Skeletal muscle tissue (tissue), 4 donors: ENCODE measurements around the gene NSD1. TPM values are rescaled to one million over a fixed set of nuclear protein-coding genes. Genes with fewer than 3 reads are reported as not detected.
A peak's percentile ranks its signal among the peaks of the same experiment; 100 is the strongest.

Source experiments
- H3K27ac ChIP-seq: one replicate; pipeline ENCODE4 v1.7.0; 2013; ENCODE audit warnings: mild to moderate bottlenecking, low read depth, low read length, inconsistent platforms
- H3K27me3 ChIP-seq, 3 donors: one replicate each; pipeline ENCODE4 v1.7.0; 2013; ENCODE audit warnings: low read length in 3 of 3; ENCODE audit not compliant: control insufficient read depth in 3 of 3, insufficient read depth in 3 of 3
- H3K36me3 ChIP-seq, 3 donors: one replicate each; pipeline ENCODE4 v1.7.0; 2013; ENCODE audit warnings: low read length in 3 of 3; ENCODE audit not compliant: control insufficient read depth in 3 of 3, insufficient read depth in 3 of 3
- H3K4me1 ChIP-seq, 3 donors: one replicate each; pipeline ENCODE4 v1.7.0; 2013; ENCODE audit warnings: low read length in 3 of 3, mild to moderate bottlenecking in 3 of 3; ENCODE audit not compliant: control insufficient read depth in 3 of 3, insufficient read depth in 3 of 3
- H3K4me3 ChIP-seq, 3 donors: one replicate each; pipeline ENCODE4 v1.7.0; 2013; ENCODE audit warnings: low read length in 3 of 3
- H3K9ac ChIP-seq, 3 donors: one replicate each; pipeline ENCODE4 v1.7.0; 2013; ENCODE audit warnings: low read length in 3 of 3, mild to moderate bottlenecking in 3 of 3, moderate library complexity in 2 of 3, low read depth in 1 of 3
- H3K9me3 ChIP-seq, 3 donors: one replicate each; pipeline ENCODE4 v1.7.0; 2013; ENCODE audit warnings: low read length in 3 of 3; ENCODE audit not compliant: control insufficient read depth in 3 of 3
- total RNA-seq: library from RNA; depleted of rRNA; stranded (reverse); fragments of >200 nt; gene quantifications from one replicate; pipeline ENCODE4 v1.2.3, GENCODE V29; 2014
- donor health status: Osteomylitis.

The NSD1 gene
- total RNA-seq = 57.4 TPM

- peak within 1 kb of the TSS; percentile 79 to 93 (median 88) for H3K9ac ChIP-seq
- peak within 1 kb of the TSS; percentile 85 for H3K27ac ChIP-seq
- peak within 1 kb of the TSS; percentile 68 to 79 (median 79) for H3K4me3 ChIP-seq
- no peaks in the 10 kb centered on the region for H3K27me3 ChIP-seq
- peaks cover 4 to 15% (median 9%) of the 10 kb centered on the region in 3 donors for H3K36me3 ChIP-seq
- H3K9me3 ChIP-seq = no peaks in the 10 kb centered on the region
- H3K4me1 ChIP-seq = peaks cover 31 to 37% (median 37%) of the 10 kb centered on the region in 3 donors
Observed at GRCh38 chr5:177133096-177133852, at the start of gene NSD1. TSS of gene NSD1 (plus strand) at chr5:177133773. CDS start at chr5:177135104, 1,331 bp downstream.

- peaks cover 5 to 21% (median 14%) of the 10 kb centered on the region in 3 donors for H3K4me1 ChIP-seq
- no peak overlapping the region for H3K27ac ChIP-seq
- no peak overlapping the region for H3K4me3 ChIP-seq
- H3K9ac ChIP-seq = no peak overlapping the region
- H3K27me3 ChIP-seq = peaks cover 9 to 43% (median 43%) of the 10 kb centered on the region in 3 donors
- H3K9me3 ChIP-seq = no peaks in the 10 kb centered on the region
- no peaks in the 10 kb centered on the region for H3K36me3 ChIP-seq
Observed at GRCh38 chr5:177084175-177084574, 49.4 kb upstream of the NSD1 start.

- H3K27me3 ChIP-seq = peaks cover 17 to 61% (median 57%) of the 10 kb centered on the region in 3 donors
- H3K4me1 ChIP-seq = peaks cover 5 to 30% (median 14%) of the 10 kb centered on the region in 3 donors
- no peak overlapping the region for H3K27ac ChIP-seq
- no peaks in the 10 kb centered on the region for H3K9me3 ChIP-seq
- no peaks in the 10 kb centered on the region for H3K36me3 ChIP-seq
- H3K9ac ChIP-seq = no peak overlapping the region
- no peak overlapping the region for H3K4me3 ChIP-seq
Observed at GRCh38 chr5:177085985-177086653, 47.5 kb upstream of the NSD1 start.

GRCh38 chr5:177086654-177087397, 46.7 kb upstream of the NSD1 start, which contains the start of gene FGFR4:
TSS of gene FGFR4 (plus strand) at chr5:177086915. CDS start at chr5:177089603, 2,688 bp downstream.
- Histone ChIP-seq H3K4me1 (peaks cover 5 to 30% (median 14%) of the 10 kb centered on the region in 3 donors), H3K9me3 (no peaks in the 10 kb centered on the region), H3K4me3 (peak within 1 kb of the TSS in 2 of 3 donors; percentile 35 to 52), H3K9ac (peak within 1 kb of the TSS in 1 of 3 donors; percentile 25), H3K36me3 (no peaks in the 10 kb centered on the region), H3K27me3 (peaks cover 22 to 65% (median 60%) of the 10 kb centered on the region in 3 donors), H3K27ac (no peak within 1 kb of the TSS)

GRCh38 chr5:177087398-177088005, 46.1 kb upstream of the NSD1 start:
- Histone ChIP-seq H3K27ac (no peak overlapping the region), H3K4me1 (peaks cover 5 to 30% (median 14%) of the 10 kb centered on the region in 3 donors), H3K27me3 (peaks cover 28 to 64% (median 58%) of the 10 kb centered on the region in 3 donors)

GRCh38 chr5:177089127-177089526, 44.4 kb upstream of the NSD1 start:
- H3K36me3 ChIP-seq = no peaks in the 10 kb centered on the region
- peaks cover 33 to 58% (median 55%) of the 10 kb centered on the region in 3 donors for H3K27me3 ChIP-seq
- peaks cover 8 to 32% (median 14%) of the 10 kb centered on the region in 3 donors for H3K4me1 ChIP-seq
- no peak overlapping the region for H3K4me3 ChIP-seq
- H3K27ac ChIP-seq = no peak overlapping the region
- no peak overlapping the region for H3K9ac ChIP-seq
- no peaks in the 10 kb centered on the region for H3K9me3 ChIP-seq

More at GRCh38 chr5:177087398-177088005, 46.1 kb upstream of the NSD1 start:
- no peaks in the 10 kb centered on the region for H3K9me3 ChIP-seq
- peak overlapping the region in 2 of 3 donors; percentile 27 to 35 for H3K4me3 ChIP-seq
- no peaks in the 10 kb centered on the region for H3K36me3 ChIP-seq
- no peak overlapping the region for H3K9ac ChIP-seq

GRCh38 chr5:177089825-177090641, 43.5 kb upstream of the NSD1 start:
- Histone ChIP-seq H3K27me3 (peaks cover 33 to 56% (median 53%) of the 10 kb centered on the region in 3 donors), H3K36me3 (no peaks in the 10 kb centered on the region), H3K9ac (no peak overlapping the region), H3K4me3 (no peak overlapping the region), H3K9me3 (no peaks in the 10 kb centered on the region), H3K4me1 (peaks cover 16 to 41% (median 21%) of the 10 kb centered on the region in 3 donors), H3K27ac (no peak overlapping the region)

GRCh38 chr5:177090813-177091212, 42.8 kb upstream of the NSD1 start:
- Histone ChIP-seq H3K9me3 (no peaks in the 10 kb centered on the region), H3K27ac (no peak overlapping the region), H3K36me3 (no peaks in the 10 kb centered on the region), H3K27me3 (peaks cover 37 to 56% (median 47%) of the 10 kb centered on the region in 3 donors), H3K4me1 (peaks cover 19 to 49% (median 26%) of the 10 kb centered on the region in 3 donors), H3K4me3 (no peak overlapping the region), H3K9ac (no peak overlapping the region)
